Natural killer cell (primary cell): ENCODE measurements around the gene LSM3. TPM values are rescaled to one million over a fixed set of nuclear protein-coding genes. Genes with fewer than 3 reads are reported as not detected.

ENCODE experiments used
- ATAC-seq, 3 donors: fragments of 150-1000 bp in 2 of 3; fragments of 200-7000 bp in 1 of 3; cut with Tn5 transposase; 1 replicate in 1 of 3; 2 replicates in 2 of 3; pipeline ENCODE4 v1.10.0; 2021; ENCODE audit warnings: mild to moderate bottlenecking in 2 of 3, moderate library complexity in 2 of 3
- DNase-seq, 2 donors: peaks; one replicate each; pipeline versions ENCODE4 v3.0.0 to v3.0.0-alpha.2; 2013 to 2021; ENCODE audit warnings: mixed read lengths in 1 of 2
- H3K27ac ChIP-seq: one replicate; pipeline ENCODE4 v1.5.1; 2013; ENCODE audit warnings: mild to moderate bottlenecking, low read length
- H3K27me3 ChIP-seq: one replicate; pipeline ENCODE4 v1.6.1; 2013; ENCODE audit warnings: low read length; ENCODE audit not compliant: control insufficient read depth, insufficient read depth
- H3K36me3 ChIP-seq: one replicate; pipeline ENCODE4 v1.6.1; 2013; ENCODE audit warnings: low read length; ENCODE audit not compliant: control insufficient read depth, insufficient read depth
- H3K4me1 ChIP-seq: one replicate; pipeline ENCODE4 v1.6.1; 2013; ENCODE audit warnings: low read length; ENCODE audit not compliant: control insufficient read depth, insufficient read depth
- H3K4me3 ChIP-seq: one replicate; pipeline ENCODE4 v1.5.1; 2013; ENCODE audit warnings: low read length
- H3K9me3 ChIP-seq: one replicate; pipeline ENCODE4 v1.6.1; 2013; ENCODE audit warnings: low read length; ENCODE audit not compliant: control insufficient read depth, insufficient read depth
- H3K27ac Mint-ChIP-seq, 2 donors: one replicate each; pipeline ENCODE4 v1.8.0; 2022; ENCODE audit warnings: mild to moderate bottlenecking in 2 of 2, mixed read lengths in 2 of 2, moderate library complexity in 1 of 2
- H3K27me3 Mint-ChIP-seq, 2 donors: one replicate each; pipeline ENCODE4 v1.8.0; 2022; ENCODE audit warnings: low read depth in 2 of 2, mixed read lengths in 2 of 2
- H3K36me3 Mint-ChIP-seq: one replicate; pipeline ENCODE4 v1.8.0; 2022; ENCODE audit warnings: mixed read lengths
- H3K4me1 Mint-ChIP-seq, 2 donors: one replicate each; pipeline ENCODE4 v1.8.0; 2022; ENCODE audit warnings: mixed read lengths in 2 of 2
- H3K4me3 Mint-ChIP-seq: one replicate; pipeline ENCODE4 v1.8.0; 2022; ENCODE audit warnings: mild to moderate bottlenecking, moderate library complexity, mixed read lengths
- H3K9me3 Mint-ChIP-seq, 2 donors: one replicate each; pipeline ENCODE4 v1.8.0; 2022; ENCODE audit warnings: mixed read lengths in 2 of 2
- WGBS: methylation state at CpG from one replicate; pipeline ENCODE4 v1.1.7; 2013; ENCODE audit warnings: missing lambda C conversion rate; ENCODE audit not compliant: insufficient coverage; 5-methylcytosine and 5-hydroxymethylcytosine counted together
- intact Hi-C: fragments of 100-400 bp; cut with micrococcal nuclease; formaldehyde crosslinking; loops from one replicate; pipeline ENCODE4 v1.14.2; 2022
- total RNA-seq, 4 donors: library from RNA; stranded (reverse); fragments of 120-200 nt in 1 of 4; gene quantifications; one replicate each; pipeline versions ENCODE4 v1.2.3 to v1.2.4, GENCODE V29; 2013 to 2022
- TF ChIP-seq, protein P1 (sequence below): fragments of 200-600 bp; IDR thresholded peaks from one replicate; pipeline ENCODE4 v1.8.0; 2022; ENCODE audit warnings: antibody characterized with exemption

LSM3 gene
- total RNA-seq, 3 donors from 2014 or later (not counting 1 experiment from before 2014, with no cell fraction given), result 7.6 to 9.1 (median 8.9) TPM

GRCh38 chr3:14235912-14236295 is 57.3 kb downstream of the LSM3 start:
- WGBS, result 82% methylated on average over 8 of the region's 8 CpGs
- Histone ChIP-seq H3K27me3 (no peaks in the 10 kb centered on the region), H3K9me3 (peaks cover 4% of the 10 kb centered on the region), H3K4me3 (no peak overlapping the region), H3K36me3 (no peaks in the 10 kb centered on the region), H3K27ac (no peak overlapping the region), H3K4me1 (peaks cover 7% of the 10 kb centered on the region)
- TF ChIP-seq, protein P1, sequence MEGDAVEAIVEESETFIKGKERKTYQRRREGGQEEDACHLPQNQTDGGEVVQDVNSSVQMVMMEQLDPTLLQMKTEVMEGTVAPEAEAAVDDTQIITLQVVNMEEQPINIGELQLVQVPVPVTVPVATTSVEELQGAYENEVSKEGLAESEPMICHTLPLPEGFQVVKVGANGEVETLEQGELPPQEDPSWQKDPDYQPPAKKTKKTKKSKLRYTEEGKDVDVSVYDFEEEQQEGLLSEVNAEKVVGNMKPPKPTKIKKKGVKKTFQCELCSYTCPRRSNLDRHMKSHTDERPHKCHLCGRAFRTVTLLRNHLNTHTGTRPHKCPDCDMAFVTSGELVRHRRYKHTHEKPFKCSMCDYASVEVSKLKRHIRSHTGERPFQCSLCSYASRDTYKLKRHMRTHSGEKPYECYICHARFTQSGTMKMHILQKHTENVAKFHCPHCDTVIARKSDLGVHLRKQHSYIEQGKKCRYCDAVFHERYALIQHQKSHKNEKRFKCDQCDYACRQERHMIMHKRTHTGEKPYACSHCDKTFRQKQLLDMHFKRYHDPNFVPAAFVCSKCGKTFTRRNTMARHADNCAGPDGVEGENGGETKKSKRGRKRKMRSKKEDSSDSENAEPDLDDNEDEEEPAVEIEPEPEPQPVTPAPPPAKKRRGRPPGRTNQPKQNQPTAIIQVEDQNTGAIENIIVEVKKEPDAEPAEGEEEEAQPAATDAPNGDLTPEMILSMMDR, result no peak
- intact Hi-C loops, result no loop called here
- no peak overlapping the region for H3K27ac Mint-ChIP-seq
- DNase-seq (no peak), ATAC-seq (no peak)
- peaks cover 8 to 12% of the 10 kb centered on the region in 2 donors for H3K4me1 Mint-ChIP-seq
- H3K9me3 Mint-ChIP-seq, result peaks cover 3 to 6% of the 10 kb centered on the region in 2 donors
- H3K27me3 Mint-ChIP-seq, result peaks cover 24 to 55% of the 10 kb centered on the region in 2 donors
- H3K36me3 Mint-ChIP-seq, result no peaks in the 10 kb centered on the region
- H3K4me3 Mint-ChIP-seq, result no peak overlapping the region

GRCh38 chr3:14236902-14237301 is 58.3 kb downstream of the LSM3 start:
- ATAC-seq (no peak), DNase-seq (no peak)
- H3K36me3 Mint-ChIP-seq, result no peaks in the 10 kb centered on the region
- no peak overlapping the region for H3K27ac Mint-ChIP-seq
- no peak overlapping the region for H3K4me3 Mint-ChIP-seq
- H3K4me1 Mint-ChIP-seq, result peaks cover 8 to 12% of the 10 kb centered on the region in 2 donors
- Histone ChIP-seq H3K36me3 (no peaks in the 10 kb centered on the region), H3K27me3 (no peaks in the 10 kb centered on the region), H3K27ac (no peak overlapping the region), H3K4me1 (peaks cover 7% of the 10 kb centered on the region), H3K4me3 (no peak overlapping the region), H3K9me3 (peaks cover 4% of the 10 kb centered on the region)
- WGBS, result 84% methylated on average over 3 of the region's 3 CpGs
- intact Hi-C loops, result no loop called here
- peaks cover 3 to 6% of the 10 kb centered on the region in 2 donors for H3K9me3 Mint-ChIP-seq
- TF ChIP-seq, protein P1, result no peak
- H3K27me3 Mint-ChIP-seq, result peaks cover 16 to 45% of the 10 kb centered on the region in 2 donors

GRCh38 chr3:14237457-14237856 is 58.8 kb downstream of the LSM3 start:
- no peaks in the 10 kb centered on the region for H3K27me3 ChIP-seq
- TF ChIP-seq, protein P1, result no peak
- Mint-ChIP-seq H3K9me3 (peaks cover 3 to 6% of the 10 kb centered on the region in 2 donors), H3K27ac (no peak overlapping the region), H3K4me3 (no peak overlapping the region), H3K36me3 (no peaks in the 10 kb centered on the region), H3K27me3 (peaks cover 12 to 45% of the 10 kb centered on the region in 2 donors), H3K4me1 (peaks cover 6 to 8% of the 10 kb centered on the region in 2 donors)
- WGBS, result 93% methylated on average over 6 of the region's 6 CpGs
- no peak for ATAC-seq
- no peak for DNase-seq
- intact Hi-C loops, result no loop called here
- H3K27ac ChIP-seq, result no peak overlapping the region
- H3K4me1 ChIP-seq, result peaks cover 6% of the 10 kb centered on the region
- no peak overlapping the region for H3K4me3 ChIP-seq
- H3K36me3 ChIP-seq, result no peaks in the 10 kb centered on the region
- H3K9me3 ChIP-seq, result peaks cover 4% of the 10 kb centered on the region

DNA sequence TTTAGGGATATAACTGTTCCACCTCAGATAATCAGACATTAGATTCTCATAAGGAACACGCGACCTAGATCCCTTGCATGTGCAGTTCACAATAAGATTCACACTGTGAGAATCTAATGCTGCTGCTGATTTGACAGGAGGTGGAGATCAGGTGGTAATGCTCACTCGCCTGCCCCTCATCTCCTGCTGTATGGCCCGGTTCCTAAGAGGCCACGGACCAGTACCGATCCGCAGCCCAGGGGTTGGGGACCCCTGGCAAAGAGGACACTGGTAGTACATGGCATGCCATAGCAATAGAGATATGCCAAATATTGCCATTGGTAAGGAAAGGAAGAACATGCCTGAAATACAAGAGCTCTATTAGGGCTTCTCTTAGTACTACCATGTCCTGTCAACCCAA is 59.7 kb downstream of the LSM3 start:
- intact Hi-C loops, result no loop called here
- H3K36me3 ChIP-seq, result no peaks in the 10 kb centered on the region
- H3K27me3 ChIP-seq, result no peaks in the 10 kb centered on the region
- H3K4me3 ChIP-seq, result no peak overlapping the region
- Mint-ChIP-seq H3K27me3 (peaks cover 8 to 43% of the 10 kb centered on the region in 2 donors), H3K9me3 (peaks cover 3% of the 10 kb centered on the region in 2 donors), H3K4me3 (no peak overlapping the region), H3K36me3 (no peaks in the 10 kb centered on the region), H3K4me1 (no peaks in the 10 kb centered on the region), H3K27ac (no peak overlapping the region)
- DNase-seq (no peak), ATAC-seq (no peak)
- TF ChIP-seq, protein P1, result no peak
- peaks cover 4% of the 10 kb centered on the region for H3K9me3 ChIP-seq
- 94% methylated on average over 7 of the region's 7 CpGs for WGBS
- H3K4me1 ChIP-seq, result no peaks in the 10 kb centered on the region
- H3K27ac ChIP-seq, result no peak overlapping the region
